Measurements from ENCODE around the gene TMUB1. TPM values are rescaled to one million over a fixed set of nuclear protein-coding genes. Genes with fewer than 3 reads are reported as not detected.

TMUB1 gene
- total RNA-seq, 4 donors from 2014 or later = 58.5 to 61.7 (median 60.4) TPM

GRCh38 chr7:151125846-151126481, 42.7 kb upstream of the TMUB1 start:
- WGBS, 2 donors = 15 to 30% methylated on average over 49 to 57 of the region's 58 CpGs
- H3K4me3 ChIP-seq (ENCODE audit: low read depth, poor library complexity, severe bottlenecking) = no peak overlapping the region
- no peak for TF ChIP-seq CTCF (IDR thresholded peaks at IDR 0.05)
- TF ChIP-seq POLR2A (IDR thresholded peaks at IDR 0.05) = no peak
- no peak for DNase-seq (ENCODE audit: low spot score in 2 of 2)
- intact Hi-C loops (cut with DNase I; ENCODE audit: low total_unique reads) = no loop called here

- H3K4me3 ChIP-seq (ENCODE audit: low read depth, poor library complexity, severe bottlenecking) = no peak overlapping the region
- intact Hi-C loops (cut with DNase I; ENCODE audit: low total_unique reads) = no loop called here
- 21 to 34% methylated on average over 22 of the region's 22 CpGs for WGBS, 2 donors
- TF ChIP-seq CTCF (IDR thresholded peaks at IDR 0.05) (no peak), POLR2A (IDR thresholded peaks at IDR 0.05) (no peak)
- DNase-seq (ENCODE audit: low spot score in 2 of 2) = no peak
These were observed 42.2 kb upstream of the TMUB1 start for GRCh38 chr7:151125470-151125845.

GRCh38 chr7:151124899-151125399, 41.7 kb upstream of the TMUB1 start:
- WGBS, 2 donors = 74 to 76% methylated on average over 14 of the region's 14 CpGs

GRCh38 chr7:151124481-151124880, 41.2 kb upstream of the TMUB1 start:
- no peak for DNase-seq (ENCODE audit: low spot score in 2 of 2)
- H3K4me3 ChIP-seq (ENCODE audit: low read depth, poor library complexity, severe bottlenecking) = no peak overlapping the region
- WGBS, 2 donors = 76 to 84% methylated on average over 5 to 7 of the region's 7 CpGs
- no peak for TF ChIP-seq CTCF (IDR thresholded peaks at IDR 0.05)
- TF ChIP-seq POLR2A (IDR thresholded peaks at IDR 0.05) = no peak
- intact Hi-C loops (cut with DNase I; ENCODE audit: low total_unique reads) = loop anchor here (5.0 kb wide), 1 partner anchor 48 kb away; no protein-coding TSS in a partner anchor

More at GRCh38 chr7:151124899-151125399, 41.7 kb upstream of the TMUB1 start:
- H3K4me3 ChIP-seq (ENCODE audit: low read depth, poor library complexity, severe bottlenecking) = no peak overlapping the region
- no peak for DNase-seq (ENCODE audit: low spot score in 2 of 2)
- intact Hi-C loops (cut with DNase I; ENCODE audit: low total_unique reads) = loop anchor here (5.0 kb wide), 1 partner anchor 47 kb away; no protein-coding TSS in a partner anchor
- no peak for TF ChIP-seq CTCF (IDR thresholded peaks at IDR 0.05)
- TF ChIP-seq POLR2A (IDR thresholded peaks at IDR 0.05) = no peak

GRCh38 chr7:151123822-151124464, 40.6 kb upstream of the TMUB1 start:
- 37 to 50% methylated on average over 24 of the region's 24 CpGs for WGBS, 2 donors
- TF ChIP-seq POLR2A (IDR thresholded peaks at IDR 0.05) = no peak
- peak in 1 of 3 donors; percentile 89 for TF ChIP-seq CTCF (IDR thresholded peaks at IDR 0.05)
- peak; percentile 79 to 96 for DNase-seq (ENCODE audit: low spot score in 2 of 2)
- intact Hi-C loops (cut with DNase I; ENCODE audit: low total_unique reads) = loop anchor here (5.0 kb wide), 1 partner anchor 48 kb away; no protein-coding TSS in a partner anchor
- H3K4me3 ChIP-seq (ENCODE audit: low read depth, poor library complexity, severe bottlenecking) = no peak overlapping the region

Data from lower leg skin (tissue), 4 donors.